Activated T-cell treated with anti-CD3 and anti-CD28 coated beads, Interleukin-2, amount 50 U/mL, for 24 hours (primary cell): ENCODE measurements around the gene DNAJC17.

ENCODE experiments used
- DNase-seq: peaks from one replicate; pipeline ENCODE4 v3.0.0-alpha.2; 2020
- H3K27ac Mint-ChIP-seq: 2 replicates; pipeline ENCODE4 v1.8.0; 2020; ENCODE audit warnings: mild to moderate bottlenecking, mixed read lengths
- H3K27me3 Mint-ChIP-seq: 2 replicates; pipeline ENCODE4 v1.8.0; 2020; ENCODE audit warnings: mixed read lengths
- H3K36me3 Mint-ChIP-seq: 2 replicates; pipeline ENCODE4 v1.8.0; 2020; ENCODE audit warnings: low read depth, mixed read lengths
- H3K4me1 Mint-ChIP-seq: 2 replicates; pipeline ENCODE4 v1.8.0; 2020; ENCODE audit warnings: low read depth, mixed read lengths
- H3K4me3 Mint-ChIP-seq: 2 replicates; pipeline ENCODE4 v1.8.0; 2020; ENCODE audit warnings: mild to moderate bottlenecking, moderate library complexity, mixed read lengths
- H3K9me3 Mint-ChIP-seq: 2 replicates; pipeline ENCODE4 v1.8.0; 2020; ENCODE audit warnings: mixed read lengths

Gene DNAJC17

DNA sequence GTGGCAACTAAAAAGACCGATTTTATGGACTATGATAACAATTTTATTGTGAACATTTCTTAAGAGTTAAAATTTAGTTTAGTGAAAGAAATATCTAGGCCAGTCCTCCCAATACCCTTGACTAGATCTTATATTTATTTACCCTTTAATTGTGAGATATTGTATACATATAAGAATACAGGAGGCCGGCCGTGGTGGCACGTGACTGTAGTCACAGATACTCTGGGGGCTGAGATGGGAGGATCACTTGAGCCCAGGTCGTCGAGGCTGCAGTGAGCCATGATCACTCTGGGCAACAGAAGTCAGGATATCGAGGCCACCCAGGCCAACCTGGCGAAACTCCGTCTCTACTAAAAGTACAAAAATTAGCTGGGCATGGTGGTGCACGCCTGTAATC, 51.5 kb downstream of the DNAJC17 start:
- peaks cover 44% of the 10 kb centered on the region for H3K36me3 Mint-ChIP-seq
- peaks cover 35% of the 10 kb centered on the region for H3K4me1 Mint-ChIP-seq
- H3K27ac Mint-ChIP-seq: peak overlapping the region; percentile 99
- H3K9me3 Mint-ChIP-seq: no peaks in the 10 kb centered on the region
- H3K27me3 Mint-ChIP-seq: no peaks in the 10 kb centered on the region
- no peak for DNase-seq
- peak overlapping the region; percentile 96 for H3K4me3 Mint-ChIP-seq

DNA sequence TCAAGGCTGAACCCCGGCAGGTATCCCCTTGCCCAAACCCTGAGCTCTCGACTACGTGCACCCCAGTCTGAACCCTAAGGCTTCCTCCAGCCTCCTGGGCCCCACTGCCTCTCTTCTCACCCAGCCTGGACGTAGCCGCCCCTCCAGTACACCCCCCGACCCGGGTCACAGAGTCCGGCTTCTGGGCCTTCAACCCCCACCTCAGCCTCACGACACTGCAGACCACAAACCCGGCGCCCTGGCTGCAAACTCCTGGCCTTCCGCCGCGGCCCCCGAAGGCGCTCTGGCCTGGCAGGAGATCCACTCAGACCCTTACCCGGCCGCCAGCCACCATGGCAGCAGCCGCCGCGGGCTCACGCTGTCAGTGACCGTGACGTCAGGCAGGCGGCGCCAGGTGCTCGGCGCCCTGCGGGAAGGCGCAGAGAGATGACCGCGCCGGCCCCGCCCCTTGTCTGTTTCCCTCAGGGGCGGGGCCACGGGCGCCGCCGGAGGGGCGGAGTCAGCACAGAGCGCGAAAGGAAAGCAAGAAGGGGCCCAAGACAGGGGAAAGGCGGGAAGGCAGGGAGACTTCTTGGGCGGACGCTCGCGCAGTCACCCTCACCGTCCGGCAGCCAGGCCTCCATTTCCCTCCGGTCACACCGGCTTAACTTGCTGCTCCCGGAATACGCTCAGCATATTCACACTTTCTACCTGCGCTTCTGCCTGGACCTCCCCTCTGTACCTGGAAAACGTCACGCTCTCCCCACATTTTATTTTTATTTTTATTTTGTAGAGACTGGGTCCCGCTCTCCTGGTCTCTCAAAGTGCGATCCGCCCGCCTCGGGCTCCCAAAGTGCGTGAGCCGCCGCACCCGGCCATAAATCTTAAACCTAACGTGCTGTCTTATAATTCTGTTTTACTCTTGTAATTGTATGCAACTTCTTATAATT, 52.1 kb downstream of the DNAJC17 start, which contains the start of gene RMDN3:
RMDN3 (minus strand) TSS at position 372 of the 929 bp plus-strand sequence. CDS start 471 bp downstream, outside the sequence.
- Mint-ChIP-seq H3K4me1 (peaks cover 35% of the 10 kb centered on the region), H3K27me3 (no peaks in the 10 kb centered on the region), H3K9me3 (no peaks in the 10 kb centered on the region), H3K4me3 (peak within 1 kb of the TSS; percentile 96), H3K36me3 (peaks cover 50% of the 10 kb centered on the region), H3K27ac (peak within 1 kb of the TSS; percentile 99)
- DNase-seq: peak; percentile 96

DNA sequence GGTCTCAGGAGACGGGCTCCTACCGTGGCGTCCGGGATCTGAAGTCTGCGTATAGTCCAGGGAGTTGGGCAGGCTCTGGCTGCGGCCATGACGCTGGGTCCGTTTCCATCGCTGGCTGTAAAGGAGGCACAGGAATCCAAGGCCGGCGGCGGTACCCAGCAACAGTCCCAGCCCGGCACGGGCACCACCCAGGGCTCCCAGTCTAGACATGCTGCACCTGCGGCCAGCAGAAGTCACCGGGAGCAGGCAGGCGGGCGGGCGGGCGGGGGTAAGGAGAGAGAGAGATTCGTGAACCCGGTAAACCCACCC, 52.7 kb downstream of the DNAJC17 start:
- H3K27me3 Mint-ChIP-seq: no peaks in the 10 kb centered on the region
- H3K9me3 Mint-ChIP-seq: no peaks in the 10 kb centered on the region
- H3K4me1 Mint-ChIP-seq: peaks cover 35% of the 10 kb centered on the region
- peak overlapping the region; percentile 99 for H3K27ac Mint-ChIP-seq
- no peak for DNase-seq
- H3K4me3 Mint-ChIP-seq: peak overlapping the region; percentile 96
- H3K36me3 Mint-ChIP-seq: peaks cover 56% of the 10 kb centered on the region

DNA sequence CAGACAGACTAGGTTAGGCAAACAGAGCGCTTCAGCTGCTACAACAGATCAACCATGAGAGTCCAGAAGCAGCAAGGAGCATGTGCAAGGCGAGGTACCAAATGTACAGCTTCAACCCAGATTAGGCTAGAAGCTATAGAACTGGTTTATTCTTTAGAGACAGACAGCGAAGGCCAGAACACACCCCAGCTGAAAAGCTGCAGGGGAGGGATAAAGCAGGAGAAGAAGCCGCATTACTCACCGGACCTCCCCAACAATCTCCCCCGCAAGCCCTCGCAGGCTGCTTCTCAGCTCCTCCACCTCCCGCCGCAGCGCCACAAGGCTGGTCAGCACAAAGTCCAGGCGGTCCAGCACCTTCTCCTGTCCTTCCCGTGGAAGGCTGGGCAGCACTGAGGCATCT, 55.5 kb downstream of the DNAJC17 start:
- no peaks in the 10 kb centered on the region for H3K27me3 Mint-ChIP-seq
- no peaks in the 10 kb centered on the region for H3K9me3 Mint-ChIP-seq
- no peak for DNase-seq
- H3K4me1 Mint-ChIP-seq: peaks cover 40% of the 10 kb centered on the region
- peak overlapping the region; percentile 59 for H3K27ac Mint-ChIP-seq
- peaks cover 82% of the 10 kb centered on the region for H3K36me3 Mint-ChIP-seq
- H3K4me3 Mint-ChIP-seq: no peak overlapping the region

DNA sequence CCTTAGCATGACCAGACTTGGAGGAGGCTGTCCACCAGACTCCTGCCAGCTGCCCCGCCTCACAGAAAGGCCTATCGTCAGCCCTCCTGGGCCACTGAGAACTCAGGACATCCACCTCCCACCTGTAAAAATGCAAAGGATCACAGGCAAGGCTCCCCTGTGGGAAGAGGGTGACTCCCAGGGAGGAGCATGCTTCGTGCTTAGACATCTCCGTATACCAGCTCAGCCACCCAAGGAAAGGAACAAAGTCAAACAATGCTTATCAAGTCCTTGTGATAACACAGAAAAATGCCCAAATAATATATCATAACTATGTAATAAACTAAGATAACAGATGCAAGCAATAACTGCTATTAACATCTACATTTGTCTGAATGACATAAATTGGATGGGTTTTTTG, 56.4 kb downstream of the DNAJC17 start:
- Mint-ChIP-seq H3K4me1 (peaks cover 42% of the 10 kb centered on the region), H3K9me3 (no peaks in the 10 kb centered on the region), H3K36me3 (peaks cover 89% of the 10 kb centered on the region), H3K27me3 (no peaks in the 10 kb centered on the region), H3K27ac (no peak overlapping the region), H3K4me3 (no peak overlapping the region)
- DNase-seq: no peak

DNA sequence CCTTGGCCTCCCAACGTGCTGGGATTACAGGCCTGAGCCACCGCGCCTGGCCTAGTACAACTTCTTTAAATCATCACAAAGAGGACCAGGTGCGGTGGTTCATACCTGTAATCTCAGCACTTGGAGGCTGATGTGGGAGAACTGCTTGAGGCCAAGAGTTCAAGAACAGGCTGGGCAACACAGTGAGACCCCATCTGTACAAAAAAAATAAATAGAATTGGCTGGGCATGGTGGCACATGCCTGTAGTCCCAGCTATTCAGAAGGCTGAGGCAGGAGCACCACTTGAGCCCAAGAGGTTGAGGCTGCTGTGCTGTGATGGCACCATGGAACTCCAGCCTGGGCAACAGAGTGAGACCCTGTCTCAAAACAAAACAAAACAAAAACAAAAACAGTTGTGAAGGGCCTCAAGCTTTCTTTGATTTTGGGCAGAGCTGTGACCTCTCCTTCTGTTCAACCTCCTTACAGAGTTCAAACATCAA, 58.1 kb downstream of the DNAJC17 start:
- Mint-ChIP-seq H3K27ac (no peak overlapping the region), H3K4me3 (no peak overlapping the region), H3K36me3 (peaks cover 92% of the 10 kb centered on the region), H3K27me3 (no peaks in the 10 kb centered on the region), H3K4me1 (peaks cover 45% of the 10 kb centered on the region), H3K9me3 (no peaks in the 10 kb centered on the region)
- DNase-seq: no peak

DNA sequence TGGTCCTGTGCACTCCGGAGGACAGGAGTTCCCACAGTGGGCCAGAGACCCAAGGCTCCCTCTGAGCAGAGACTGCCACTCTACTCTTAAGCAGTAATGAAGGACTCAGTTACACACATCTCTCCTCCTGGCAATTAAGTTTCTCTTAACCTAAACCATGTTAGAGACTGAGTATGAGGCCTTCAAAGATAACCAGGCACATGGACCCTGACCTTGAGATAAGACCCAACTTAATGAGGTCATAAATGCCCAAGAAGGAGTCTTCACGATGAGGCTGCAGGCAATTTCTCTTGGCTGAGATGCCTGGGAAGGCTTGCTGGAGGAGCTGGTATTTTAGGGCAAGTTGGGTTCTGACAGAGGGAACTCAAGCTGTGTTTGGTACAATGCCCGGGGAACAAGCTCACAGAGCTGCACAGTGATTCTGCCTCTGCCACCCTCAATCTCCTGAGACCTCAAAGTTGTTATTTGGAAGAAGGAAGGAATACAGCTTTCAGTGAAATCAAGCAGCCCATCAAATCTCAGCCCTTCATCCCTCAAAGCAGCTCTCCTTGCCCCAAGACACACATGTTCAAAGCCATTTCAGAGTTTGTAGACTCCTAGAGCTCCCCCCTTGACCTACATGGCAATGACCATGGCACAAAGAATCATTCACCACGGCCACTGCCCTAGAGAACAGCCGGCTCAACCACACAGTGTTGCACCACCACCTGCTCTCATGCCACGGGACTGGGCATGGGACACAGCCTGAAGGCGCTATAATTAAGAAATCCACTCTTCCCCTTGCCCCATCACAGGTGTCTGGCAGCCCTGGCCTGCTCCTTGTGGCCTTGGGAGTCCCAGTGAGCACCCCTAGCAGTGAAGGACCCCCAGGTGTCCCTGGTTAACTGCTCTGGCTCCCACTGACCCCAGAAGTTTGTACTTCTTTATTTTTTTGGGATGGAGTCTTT, 59.3 kb downstream of the DNAJC17 start:
- Mint-ChIP-seq H3K9me3 (no peaks in the 10 kb centered on the region), H3K27ac (peak overlapping the region; percentile 76), H3K4me1 (peaks cover 45% of the 10 kb centered on the region), H3K4me3 (no peak overlapping the region), H3K36me3 (peaks cover 92% of the 10 kb centered on the region), H3K27me3 (no peaks in the 10 kb centered on the region)
- DNase-seq: no peak

DNA sequence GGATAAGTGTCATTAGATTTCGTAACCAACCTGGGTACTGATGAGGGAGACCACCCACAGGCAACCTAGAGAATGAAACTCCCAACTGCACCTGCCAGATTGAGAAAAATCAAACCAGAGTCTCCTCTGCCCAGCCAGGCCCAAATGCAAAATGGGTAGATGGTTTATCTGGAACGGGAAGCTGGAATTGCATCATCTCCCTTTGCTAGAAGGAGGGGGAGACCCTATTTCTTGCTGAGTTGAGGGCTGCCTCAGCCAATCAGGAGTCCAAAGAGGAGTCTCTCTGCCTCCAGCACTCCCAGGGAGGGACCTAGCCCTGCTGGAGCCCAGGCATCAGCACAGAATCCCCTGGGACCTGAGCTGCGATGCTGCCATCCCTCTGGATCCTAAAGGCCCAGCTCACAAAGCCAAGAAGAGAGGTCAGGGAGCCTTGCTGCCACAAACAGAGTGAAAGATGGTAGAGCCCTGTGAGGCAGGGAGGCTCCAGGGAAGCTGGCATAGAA, 60.3 kb downstream of the DNAJC17 start:
- no peak for DNase-seq
- Mint-ChIP-seq H3K27me3 (no peaks in the 10 kb centered on the region), H3K36me3 (peaks cover 92% of the 10 kb centered on the region), H3K4me1 (peaks cover 43% of the 10 kb centered on the region), H3K9me3 (no peaks in the 10 kb centered on the region), H3K27ac (peak overlapping the region; percentile 76), H3K4me3 (no peak overlapping the region)

DNA sequence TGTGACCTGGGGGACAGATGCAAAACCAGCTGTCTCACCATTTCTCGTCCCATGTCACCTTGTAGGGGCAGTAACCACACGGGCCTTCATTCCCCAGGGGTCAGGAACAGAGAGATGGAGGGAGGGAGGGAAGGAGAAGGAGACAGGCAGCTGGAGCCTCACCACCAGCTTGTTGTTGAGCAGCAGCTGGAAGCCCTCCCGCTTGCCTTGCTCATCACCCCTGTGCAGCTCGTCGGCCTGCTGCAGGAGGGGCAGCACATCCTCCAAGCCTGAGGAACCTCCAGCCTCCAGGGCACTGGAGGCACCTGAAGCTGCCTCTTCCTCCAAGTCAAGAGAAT, 62.5 kb downstream of the DNAJC17 start:
- no peak for DNase-seq
- Mint-ChIP-seq H3K9me3 (no peaks in the 10 kb centered on the region), H3K4me1 (peaks cover 36% of the 10 kb centered on the region), H3K27ac (peak overlapping the region; percentile 98), H3K4me3 (no peak overlapping the region), H3K36me3 (peaks cover 91% of the 10 kb centered on the region), H3K27me3 (no peaks in the 10 kb centered on the region)

DNA sequence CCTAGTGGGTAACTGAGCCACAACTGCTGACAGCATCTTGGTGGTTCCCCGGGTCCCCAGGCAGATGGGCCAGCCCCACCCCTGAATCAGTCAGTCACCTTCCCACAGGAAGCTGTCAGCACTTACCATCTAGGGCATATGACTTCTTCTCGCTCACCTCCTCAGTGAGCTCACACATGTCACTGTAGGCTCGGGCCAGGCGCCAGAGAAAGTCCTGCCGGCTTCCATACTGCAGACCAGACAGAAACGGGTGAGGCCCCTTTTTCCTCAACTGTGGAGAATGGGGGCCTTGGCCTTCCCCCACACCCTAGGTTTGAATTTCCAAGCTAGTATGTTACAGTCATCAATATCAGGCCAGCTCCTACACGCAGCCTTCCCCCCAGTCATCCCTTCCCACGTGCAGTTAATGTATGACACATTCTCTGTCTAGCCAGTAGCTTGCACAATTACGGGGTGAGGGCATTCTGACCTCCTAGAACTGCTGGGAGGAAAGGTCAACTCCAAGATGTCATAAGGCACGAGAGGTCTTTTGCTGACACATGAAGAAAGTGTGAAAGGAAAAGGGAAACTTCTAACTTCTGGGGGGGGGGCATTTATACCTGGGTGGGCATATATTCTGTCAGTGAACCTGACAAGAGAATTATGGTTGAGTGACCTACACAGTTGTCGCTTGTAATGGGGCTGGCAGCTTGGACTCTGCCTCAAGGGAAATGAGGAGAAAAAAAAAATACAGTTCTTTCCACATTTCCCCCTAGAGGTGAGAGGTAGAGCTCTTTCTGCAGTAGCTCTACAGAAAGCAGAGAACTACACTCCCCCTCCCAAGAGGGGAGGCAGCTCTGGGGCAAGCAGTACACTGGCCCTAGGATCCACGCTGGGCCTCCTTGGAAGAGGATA, 63.1 kb downstream of the DNAJC17 start:
- peak; percentile 73 for DNase-seq
- no peaks in the 10 kb centered on the region for H3K9me3 Mint-ChIP-seq
- peak overlapping the region; percentile 98 for H3K27ac Mint-ChIP-seq
- peak overlapping the region; percentile 42 for H3K4me3 Mint-ChIP-seq
- H3K36me3 Mint-ChIP-seq: peaks cover 91% of the 10 kb centered on the region
- H3K4me1 Mint-ChIP-seq: peaks cover 36% of the 10 kb centered on the region
- no peaks in the 10 kb centered on the region for H3K27me3 Mint-ChIP-seq

DNA sequence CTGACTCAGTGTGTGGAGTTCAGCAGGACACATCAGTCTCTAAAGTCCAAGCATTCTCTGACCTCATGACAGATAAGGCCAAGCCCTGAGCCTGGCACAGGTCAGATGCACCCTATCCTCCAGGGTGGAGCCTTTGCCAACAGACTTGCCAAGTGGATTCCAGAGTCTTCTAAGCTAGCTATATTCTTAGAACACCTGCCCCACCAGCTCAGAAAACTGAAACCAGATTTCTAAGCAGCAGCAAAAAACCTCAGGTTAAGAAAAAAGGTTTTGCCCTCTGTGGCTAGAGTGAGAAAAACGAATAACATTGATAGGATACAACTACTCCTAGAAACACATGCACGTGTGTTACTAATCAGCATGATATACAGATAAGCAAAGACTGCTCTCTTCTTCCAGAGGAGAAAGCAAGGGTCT, 63.8 kb downstream of the DNAJC17 start:
- Mint-ChIP-seq H3K9me3 (no peaks in the 10 kb centered on the region), H3K27me3 (no peaks in the 10 kb centered on the region), H3K36me3 (peaks cover 93% of the 10 kb centered on the region), H3K27ac (peak overlapping the region; percentile 98), H3K4me3 (peak overlapping the region; percentile 42), H3K4me1 (peaks cover 36% of the 10 kb centered on the region)
- no peak for DNase-seq

DNA sequence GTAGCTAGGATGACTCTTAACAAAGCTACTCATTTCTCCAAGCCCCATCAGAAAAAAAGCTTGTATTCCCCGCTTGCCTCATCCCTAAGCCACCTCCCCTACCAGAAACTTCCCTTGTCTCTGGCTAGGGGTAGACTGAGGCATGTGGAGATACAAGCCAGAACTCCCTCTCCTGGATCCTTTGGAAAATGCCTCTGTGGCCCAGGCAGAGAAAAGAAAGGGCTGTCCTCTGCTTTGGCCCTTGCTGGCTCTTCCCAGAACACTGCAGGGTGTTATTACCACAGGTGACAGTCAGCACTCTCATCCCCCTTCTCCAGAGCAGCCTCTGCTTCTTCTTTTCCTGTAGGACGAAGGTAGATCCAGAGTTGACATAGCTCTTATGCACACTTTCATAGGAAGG, 67.4 kb downstream of the DNAJC17 start:
- no peak overlapping the region for H3K4me3 Mint-ChIP-seq
- H3K36me3 Mint-ChIP-seq: peaks cover 96% of the 10 kb centered on the region
- no peaks in the 10 kb centered on the region for H3K9me3 Mint-ChIP-seq

DNA sequence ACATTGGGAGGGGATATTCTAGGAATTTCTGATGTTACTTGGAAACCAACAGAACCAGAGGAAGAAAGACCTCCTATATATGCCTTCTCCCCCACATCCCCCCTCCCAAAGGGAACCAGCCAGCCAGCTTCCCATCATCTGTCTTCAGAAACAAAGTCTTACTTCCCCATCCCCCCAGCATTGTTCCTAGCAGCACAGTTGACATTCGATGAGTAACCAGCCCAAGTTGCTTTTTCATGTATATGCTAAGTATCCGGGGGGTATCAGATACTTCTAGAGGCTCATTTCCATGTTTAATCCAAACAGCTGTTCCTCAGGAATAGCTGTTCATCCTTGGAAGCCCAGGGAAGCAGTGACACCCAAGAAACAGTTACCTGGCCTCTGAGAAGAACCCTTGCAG, 68.2 kb downstream of the DNAJC17 start:
- Mint-ChIP-seq H3K9me3 (no peaks in the 10 kb centered on the region), H3K36me3 (peaks cover 96% of the 10 kb centered on the region), H3K4me1 (peaks cover 17% of the 10 kb centered on the region), H3K27ac (peak overlapping the region; percentile 3), H3K27me3 (no peaks in the 10 kb centered on the region), H3K4me3 (no peak overlapping the region)
- no peak for DNase-seq

More for the DNA sequence above, 67.4 kb downstream of the DNAJC17 start:
- DNase-seq: no peak
- Mint-ChIP-seq H3K27ac (peak overlapping the region; percentile 71), H3K4me1 (peaks cover 24% of the 10 kb centered on the region), H3K27me3 (no peaks in the 10 kb centered on the region)

DNA sequence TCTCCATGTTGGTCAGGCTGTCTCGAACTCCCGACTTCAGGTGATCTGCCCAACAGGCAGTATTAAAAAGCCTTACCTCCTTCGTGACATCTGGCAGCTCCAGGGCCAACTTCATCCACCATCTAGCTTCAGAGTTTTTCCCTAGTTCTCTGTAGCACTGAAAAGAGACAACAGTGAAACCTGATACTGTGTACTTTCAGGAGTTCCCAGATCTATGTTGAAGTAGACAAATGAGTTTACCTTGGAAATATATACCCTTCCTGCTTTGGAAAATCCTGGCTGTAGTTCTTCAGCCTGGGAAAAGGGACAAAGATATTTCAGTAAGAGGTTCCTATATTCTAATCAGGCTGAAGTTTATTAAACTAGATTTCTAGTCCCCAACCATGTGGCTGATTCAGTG, 70.2 kb downstream of the DNAJC17 start:
- H3K4me3 Mint-ChIP-seq: no peak overlapping the region
- no peaks in the 10 kb centered on the region for H3K9me3 Mint-ChIP-seq
- no peak for DNase-seq
- peak overlapping the region; percentile 73 for H3K27ac Mint-ChIP-seq
- H3K36me3 Mint-ChIP-seq: peaks cover 96% of the 10 kb centered on the region
- no peaks in the 10 kb centered on the region for H3K4me1 Mint-ChIP-seq
- no peaks in the 10 kb centered on the region for H3K27me3 Mint-ChIP-seq
